HG02759 (cell line): ENCODE results near the gene IMPG1.

Experiments
- ATAC-seq: cut with Tn5 transposase; IDR thresholded peaks from one replicate; pipeline ENCODE4 v1.9.1; 2021; ENCODE audit warnings: mild to moderate bottlenecking, moderate library complexity; ENCODE audit not compliant: unreplicated experiment

Gene IMPG1

GRCh38 chr6:76072562-76072961, at the start of gene IMPG1:
Gene IMPG1, minus strand, starts transcription at chr6:76072662. Its CDS starts 174 bp downstream, at chr6:76072488.
- ATAC-seq = no peak

- ATAC-seq = no peak
These were observed 47.8 kb upstream of the IMPG1 start for GRCh38 chr6:76120302-76120701.

GRCh38 chr6:76073281-76073680, 819 bp upstream of the IMPG1 start:
- no peak for ATAC-seq

DNA sequence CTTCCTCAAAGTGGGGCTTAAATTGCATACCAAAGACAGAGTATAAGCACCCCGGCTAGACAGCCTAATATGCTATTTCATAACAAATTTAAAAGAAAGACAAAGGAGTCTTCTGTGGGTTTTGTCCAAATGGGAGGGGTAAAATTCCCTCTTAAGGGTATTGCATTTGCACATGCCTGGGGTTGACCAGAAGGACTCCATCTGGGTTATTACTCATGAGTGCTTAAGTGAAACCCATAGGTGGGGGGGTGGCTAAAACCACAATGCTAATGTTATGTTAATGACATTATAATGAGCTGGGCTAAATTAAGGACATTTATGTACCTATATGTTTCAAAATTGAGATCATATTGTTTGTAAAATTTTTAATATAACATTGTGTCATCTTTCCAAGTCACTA, 15.0 kb downstream of the IMPG1 start:
- ATAC-seq = no peak

GRCh38 chr6:76052314-76052713, 20.1 kb downstream of the IMPG1 start:
- ATAC-seq = no peak

DNA sequence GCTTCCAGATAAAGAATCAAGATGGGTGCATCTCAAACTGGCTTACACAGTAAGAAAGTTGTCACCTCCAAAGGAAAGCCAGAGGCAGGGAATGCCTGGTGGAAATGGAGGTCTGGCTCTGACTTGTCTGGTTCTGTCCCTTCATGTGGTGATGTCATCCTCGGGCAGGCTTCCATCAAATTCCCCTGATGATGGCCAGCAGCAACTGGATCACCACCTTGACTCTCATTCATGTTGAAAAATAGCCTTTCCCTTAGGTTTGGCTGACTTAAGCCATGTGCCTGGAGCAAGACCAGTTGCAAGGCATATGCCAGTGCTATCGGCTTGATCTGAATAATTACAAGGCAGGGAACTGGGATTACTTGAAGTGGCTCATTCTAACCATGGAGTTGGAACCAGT, 28.8 kb downstream of the IMPG1 start:
- no peak for ATAC-seq

- ATAC-seq = no peak
These were observed 36.7 kb downstream of the IMPG1 start for GRCh38 chr6:76035713-76036112.

GRCh38 chr6:76026101-76026500, 46.4 kb downstream of the IMPG1 start:
- no peak for ATAC-seq

DNA sequence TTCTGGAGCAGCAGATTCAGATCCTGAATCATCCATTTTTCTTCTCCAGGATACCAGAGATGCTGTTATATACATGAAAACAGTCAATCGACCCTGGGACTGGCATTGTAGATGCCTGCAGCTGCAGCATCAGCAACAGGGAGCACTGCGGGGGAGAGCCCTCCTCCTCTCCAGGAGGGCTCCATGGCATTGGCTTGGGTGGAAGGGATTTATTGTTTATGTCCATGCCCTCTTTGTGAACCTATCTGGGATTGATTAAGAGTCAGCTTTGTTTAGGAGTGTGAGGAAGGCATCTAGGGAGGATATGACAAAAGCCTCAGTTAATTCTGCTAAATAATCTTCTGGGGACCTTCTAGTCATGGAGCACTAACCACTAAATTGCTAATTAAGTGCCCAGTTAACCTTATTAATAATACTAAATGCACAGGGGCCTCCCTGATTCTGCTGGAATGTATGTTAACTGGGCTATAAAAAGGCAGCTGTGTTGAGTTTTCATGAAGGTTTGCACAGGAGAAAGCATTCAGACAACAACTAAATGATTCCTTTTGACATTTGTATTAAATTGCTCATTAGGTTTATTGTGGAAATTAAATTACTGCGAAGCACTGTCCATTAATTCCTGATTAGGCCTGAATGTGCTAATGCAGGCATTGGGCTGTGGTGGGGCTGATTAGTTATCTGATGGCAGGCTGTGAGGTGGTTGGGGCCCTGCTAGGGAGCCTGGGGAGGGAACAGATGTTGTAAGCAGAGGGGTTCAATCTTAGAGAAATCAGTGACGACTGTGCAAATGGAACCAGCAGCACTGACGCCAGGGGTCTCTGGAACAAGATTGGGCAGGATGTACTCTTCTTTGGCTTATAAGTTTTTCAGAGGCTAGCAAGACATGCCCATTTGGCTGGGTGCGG, 57.6 kb downstream of the IMPG1 start:
- ATAC-seq = no peak

- ATAC-seq = peak; percentile 63
These were observed 68.3 kb downstream of the IMPG1 start for GRCh38 chr6:76004202-76004601.

GRCh38 chr6:76003686-76004085, 68.8 kb downstream of the IMPG1 start:
- ATAC-seq = no peak

DNA sequence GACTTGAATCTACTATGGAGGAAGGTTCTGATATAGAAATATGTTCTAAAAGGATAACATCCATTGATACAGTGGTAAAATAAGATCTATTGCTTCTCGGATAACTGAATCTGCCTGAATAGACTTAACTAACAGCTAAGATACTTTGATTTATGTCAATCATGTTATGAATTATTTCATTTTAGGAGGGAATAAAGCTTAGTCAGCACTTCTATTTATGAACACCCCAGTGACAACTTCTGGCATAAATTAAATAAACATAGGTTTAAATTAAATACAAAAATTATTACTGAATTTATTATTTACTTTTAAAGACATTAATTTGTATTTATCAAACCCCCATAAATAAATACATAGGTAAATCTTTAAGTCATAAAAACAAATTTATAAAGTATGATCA, 69.3 kb downstream of the IMPG1 start:
- ATAC-seq = no peak

DNA sequence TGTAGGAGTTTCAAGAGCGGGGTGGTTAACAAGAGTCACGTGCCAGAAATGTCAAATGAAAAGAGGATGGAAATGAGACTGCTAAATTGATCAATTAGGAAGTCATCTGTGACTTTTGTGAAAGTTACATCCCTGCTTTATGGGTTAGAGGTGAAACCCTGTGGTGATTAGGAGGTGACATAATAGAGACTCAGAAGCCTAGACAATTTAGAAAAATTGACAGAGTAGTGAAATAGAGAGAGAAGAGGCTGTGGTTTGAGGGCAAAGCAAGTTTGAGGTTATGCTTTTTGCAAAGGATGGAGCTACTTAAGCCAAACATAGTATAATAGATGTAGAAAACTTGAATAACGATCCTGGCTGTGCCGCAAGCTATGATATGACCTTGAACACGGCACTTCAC, 71.8 kb downstream of the IMPG1 start:
- ATAC-seq = no peak

- ATAC-seq = no peak
These were observed 74.8 kb downstream of the IMPG1 start for GRCh38 chr6:75997696-75998095.

DNA sequence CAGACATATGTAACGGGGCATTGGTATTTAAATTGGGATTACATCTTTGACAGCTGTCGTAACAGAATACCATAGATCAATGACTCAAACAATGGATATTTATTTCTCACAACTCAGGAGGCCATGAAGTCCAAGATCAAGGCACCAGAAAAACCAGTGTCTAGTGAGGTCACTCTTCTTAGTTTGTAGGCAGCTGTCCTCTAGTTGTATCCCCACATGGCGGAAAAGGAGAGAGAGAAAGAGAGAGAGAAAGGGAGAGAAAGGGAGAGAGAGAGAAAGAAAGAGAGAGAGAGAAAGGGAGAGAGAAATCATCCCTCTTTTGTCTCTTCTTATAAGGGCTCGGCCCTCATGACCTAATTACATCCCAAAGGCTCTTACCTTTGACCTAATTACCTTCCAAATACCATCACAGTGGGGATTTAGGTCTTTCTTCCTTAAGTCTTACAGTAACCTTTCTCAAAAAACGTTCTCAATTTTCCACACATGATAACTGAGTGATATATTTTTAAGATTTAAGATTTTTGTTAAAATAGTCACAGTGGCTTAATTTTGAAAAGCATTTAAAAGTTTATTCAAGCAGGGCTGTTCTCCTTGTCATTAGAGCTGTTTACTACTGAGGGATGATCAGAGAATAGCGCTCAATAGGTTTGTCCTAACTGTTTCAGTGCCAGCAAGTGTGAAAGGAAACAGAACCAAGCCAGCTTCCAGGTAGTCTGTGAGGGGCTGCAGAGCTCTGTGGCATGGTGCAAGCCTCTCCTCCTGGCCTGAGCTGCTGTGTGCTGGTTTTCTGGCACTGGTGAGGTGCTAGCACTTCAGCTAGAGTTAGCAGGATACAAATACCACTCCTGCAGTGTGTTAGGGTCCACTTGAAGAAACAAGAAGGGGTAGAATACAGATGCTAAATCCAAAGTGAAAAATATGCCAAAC, 79.0 kb downstream of the IMPG1 start:
- ATAC-seq = no peak

- no peak for ATAC-seq
These were observed 80.5 kb downstream of the IMPG1 start for GRCh38 chr6:75991941-75992340.

DNA sequence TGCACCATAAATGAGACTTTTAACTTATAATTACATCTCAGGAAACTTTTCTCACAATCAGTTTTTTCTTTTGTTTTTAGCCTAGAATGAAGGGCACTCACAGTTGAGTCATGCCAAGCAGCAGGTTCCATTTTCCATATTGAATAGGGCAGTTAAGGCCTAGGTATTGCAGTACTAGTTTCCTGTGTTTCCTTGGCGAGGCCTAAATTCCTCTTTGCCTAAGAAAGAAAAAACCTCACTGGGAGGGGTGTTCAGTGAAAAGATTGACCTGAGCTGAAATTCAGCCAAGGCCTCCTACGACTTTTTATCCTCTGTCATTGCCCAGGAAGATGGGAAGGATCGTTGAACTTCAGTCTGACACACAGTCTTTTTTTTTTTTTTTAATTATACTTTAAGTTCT, 85.5 kb downstream of the IMPG1 start:
- ATAC-seq = no peak

DNA sequence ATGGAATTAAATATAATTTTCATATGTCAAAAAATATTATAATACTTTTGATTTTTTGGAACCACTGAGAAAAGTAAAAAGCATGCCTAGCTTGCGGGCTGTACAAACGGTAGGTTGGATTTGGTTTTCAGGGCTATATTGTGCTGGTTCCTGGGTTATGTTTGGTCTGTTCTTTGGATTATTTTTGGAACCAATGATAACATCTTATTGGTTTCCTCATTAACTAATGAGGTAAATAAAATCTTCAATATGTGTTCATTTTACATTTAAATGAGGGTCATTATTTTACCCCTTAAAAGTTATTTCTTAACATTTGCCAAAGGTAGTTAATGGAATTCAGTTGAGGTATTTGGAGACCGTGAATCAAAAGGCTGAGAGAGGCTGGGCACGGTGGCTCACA, 96.6 kb downstream of the IMPG1 start:
- ATAC-seq = no peak

GRCh38 chr6:75970093-75970492, 102.4 kb downstream of the IMPG1 start:
- ATAC-seq = no peak

DNA sequence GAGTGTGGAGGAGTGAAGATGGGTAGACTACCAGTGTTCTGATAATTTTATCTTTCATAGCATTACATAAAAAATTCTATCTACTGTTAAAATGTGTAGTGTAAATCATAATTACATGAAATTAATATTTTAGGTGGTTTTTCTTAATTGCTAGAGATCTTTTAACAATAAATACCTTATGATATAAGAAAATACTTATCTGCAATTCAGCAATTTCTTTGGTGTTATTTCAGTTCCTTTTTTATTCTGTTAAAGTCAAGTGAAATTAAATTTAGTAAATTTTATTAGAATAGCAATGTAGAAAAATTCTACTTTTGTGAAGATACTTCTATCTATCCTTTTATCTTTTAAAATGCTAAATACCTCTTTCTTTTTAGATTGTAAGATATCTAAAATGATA, 104.3 kb downstream of the IMPG1 start:
- ATAC-seq = no peak

GRCh38 chr6:75963569-75963968, 108.9 kb downstream of the IMPG1 start:
- ATAC-seq = no peak

DNA sequence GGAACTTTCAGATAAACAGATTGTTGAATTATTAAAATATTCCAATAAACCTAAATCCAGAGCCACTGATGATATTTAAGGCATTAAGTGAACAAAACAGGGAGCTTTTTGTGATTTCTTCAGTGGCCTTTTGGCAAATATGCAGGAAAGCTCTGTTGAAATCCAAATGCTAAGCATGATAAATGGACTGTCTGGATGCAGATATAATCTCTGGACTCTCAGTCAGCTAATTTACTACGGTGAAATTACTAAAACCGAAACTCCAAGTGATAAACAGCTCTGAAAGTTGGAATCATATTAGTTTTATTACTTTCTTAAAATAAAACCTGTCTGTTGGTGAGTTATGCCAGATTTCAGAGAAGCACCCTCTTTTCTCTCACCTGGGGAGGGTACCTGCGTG, 120.3 kb downstream of the IMPG1 start:
- no peak for ATAC-seq
